Head of caudate nucleus (tissue), 42 donors: ENCODE data around the gene PRDM2.
"Not testable (repeated sequence)": the region's sequence is repeated elsewhere in the genome, so short reads cannot be mapped to it uniquely, and the experiment has no call there.

Experiments used
- DNase-seq, 42 donors: peaks; one replicate each; pipeline versions ENCODE4 v3.0.0 to v3.0.0-alpha.2; 2020 to 2021; ENCODE audit warnings: mixed read lengths in 7 of 42
- intact Hi-C: fragments of 100-400 bp; cut with DNase I; formaldehyde crosslinking; loops from one replicate; pipeline ENCODE4 v1.15.0; 2022

The PRDM2 gene

GRCh38 chr1:13693094-13693493 lies 6.9 kb upstream of the PRDM2 start:
- DNase-seq, intact Hi-C loops: not testable (repeated sequence)

DNA sequence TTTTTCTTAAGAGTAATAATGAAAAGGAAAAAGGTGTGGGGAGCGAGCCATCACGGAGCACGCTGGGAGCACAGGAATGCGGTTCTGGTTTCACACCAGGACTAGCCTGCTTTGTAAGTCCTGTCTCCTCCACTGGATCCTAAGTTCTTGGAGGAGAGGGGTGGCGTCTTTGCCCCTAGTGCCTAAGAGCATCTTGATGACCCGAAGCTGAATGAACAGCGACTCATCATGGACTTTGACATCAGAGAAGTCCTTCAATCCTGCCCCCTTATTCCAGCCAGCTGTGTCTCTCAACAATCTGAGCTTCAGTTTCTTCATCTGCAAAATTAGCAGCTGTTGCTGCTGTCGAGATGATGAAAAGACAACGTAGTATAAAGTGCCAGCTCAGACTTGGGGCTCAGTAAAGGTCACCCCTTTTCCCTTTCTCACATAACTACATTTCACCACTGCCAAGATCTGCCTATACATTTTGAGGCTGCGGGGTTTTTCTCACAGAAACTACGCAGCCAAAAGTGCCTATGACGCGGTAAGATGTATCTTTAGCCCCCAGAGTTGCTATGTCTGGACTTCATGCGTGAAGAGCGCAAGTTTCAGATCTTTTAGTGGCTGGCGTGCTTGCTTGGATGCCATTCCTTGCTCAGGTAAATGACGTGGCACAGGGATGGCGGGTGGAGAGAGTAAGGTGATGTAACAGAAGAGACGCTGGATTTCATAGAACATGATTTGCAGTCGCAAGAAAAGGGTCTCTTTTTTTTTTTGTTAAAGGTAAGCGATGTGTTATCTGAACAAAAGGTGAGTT lies 4.9 kb upstream of the PRDM2 start:
- intact Hi-C loops: no loop called here
- no peak for DNase-seq

DNA sequence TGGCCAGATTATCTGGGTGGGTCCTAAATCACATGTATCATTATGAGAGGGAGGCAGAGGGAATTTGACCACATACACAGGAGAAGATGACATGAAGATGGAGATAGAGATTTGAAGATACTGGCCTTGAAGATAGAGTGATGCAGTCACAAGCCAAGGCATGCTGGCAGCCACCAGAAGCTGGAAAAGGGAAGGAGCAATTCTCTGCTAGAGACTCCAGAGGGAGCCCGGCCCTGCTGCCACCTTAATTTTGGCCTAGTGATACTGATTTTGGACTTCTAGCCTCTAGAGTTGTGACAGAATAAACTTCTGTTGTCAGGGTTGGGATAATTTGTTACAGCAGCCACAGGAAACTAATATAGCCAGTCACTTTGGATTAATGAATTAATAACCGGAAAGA lies 2.2 kb upstream of the PRDM2 start:
- DNase-seq: no peak
- intact Hi-C loops: no loop called here

GRCh38 chr1:13699510-13699909 lies 478 bp upstream of the PRDM2 start:
- intact Hi-C loops: no loop called here
- peak in 1 of 42 donors; percentile 3 for DNase-seq

- DNase-seq: peak; percentile 32 to 83 (median 64)
- intact Hi-C loops: loop anchor here (5.0 kb wide), 1 partner anchor 47 kb away; no protein-coding TSS in a partner anchor
Measured at GRCh38 chr1:13700521-13701270, 708 bp downstream of the PRDM2 start.

DNA sequence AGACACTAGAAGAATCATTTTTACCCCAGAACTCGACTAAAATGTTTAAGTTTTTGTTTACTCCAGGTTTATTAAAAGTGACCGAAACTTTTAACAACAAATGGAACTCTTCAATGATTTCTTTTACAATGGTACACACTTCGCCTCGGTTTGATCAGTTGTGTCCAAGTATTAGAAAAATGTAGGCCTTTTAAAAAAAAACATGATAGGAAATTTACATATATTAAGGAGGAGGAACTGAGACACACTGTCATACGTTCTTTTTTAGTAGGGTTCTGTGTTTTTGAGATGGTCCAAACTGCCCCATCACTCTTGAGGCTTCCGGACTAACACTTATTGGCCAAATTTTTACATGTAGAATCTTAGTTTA lies 1.3 kb downstream of the PRDM2 start:
- DNase-seq: no peak
- intact Hi-C loops: loop anchor here (5.0 kb wide), 1 partner anchor 46 kb away; no protein-coding TSS in a partner anchor

GRCh38 chr1:13702425-13703127 lies 2.6 kb downstream of the PRDM2 start:
- no peak for DNase-seq
- intact Hi-C loops: loop anchor here (5.0 kb wide), 1 partner anchor 45 kb away; no protein-coding TSS in a partner anchor

DNA sequence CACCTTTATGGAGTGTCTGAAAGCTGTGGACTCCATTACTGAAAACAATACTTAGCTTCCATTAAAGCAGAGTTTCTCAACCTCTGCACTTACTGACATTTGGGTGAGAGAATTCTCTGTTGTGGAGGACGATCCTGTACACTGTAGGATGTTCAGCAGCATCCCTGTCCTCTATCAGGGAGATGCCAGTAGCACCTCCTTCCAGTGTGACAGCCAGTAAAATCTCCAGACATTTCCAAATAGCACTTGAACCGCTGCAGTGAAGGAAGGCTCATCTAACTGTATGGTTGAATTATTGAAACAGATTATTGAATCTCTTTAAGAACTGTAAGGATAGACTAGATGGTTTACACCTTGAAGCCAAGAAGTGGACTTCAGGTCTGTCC lies 3.1 kb downstream of the PRDM2 start:
- intact Hi-C loops: loop anchor here (5.0 kb wide), 1 partner anchor 44 kb away; no protein-coding TSS in a partner anchor
- no peak for DNase-seq

DNA sequence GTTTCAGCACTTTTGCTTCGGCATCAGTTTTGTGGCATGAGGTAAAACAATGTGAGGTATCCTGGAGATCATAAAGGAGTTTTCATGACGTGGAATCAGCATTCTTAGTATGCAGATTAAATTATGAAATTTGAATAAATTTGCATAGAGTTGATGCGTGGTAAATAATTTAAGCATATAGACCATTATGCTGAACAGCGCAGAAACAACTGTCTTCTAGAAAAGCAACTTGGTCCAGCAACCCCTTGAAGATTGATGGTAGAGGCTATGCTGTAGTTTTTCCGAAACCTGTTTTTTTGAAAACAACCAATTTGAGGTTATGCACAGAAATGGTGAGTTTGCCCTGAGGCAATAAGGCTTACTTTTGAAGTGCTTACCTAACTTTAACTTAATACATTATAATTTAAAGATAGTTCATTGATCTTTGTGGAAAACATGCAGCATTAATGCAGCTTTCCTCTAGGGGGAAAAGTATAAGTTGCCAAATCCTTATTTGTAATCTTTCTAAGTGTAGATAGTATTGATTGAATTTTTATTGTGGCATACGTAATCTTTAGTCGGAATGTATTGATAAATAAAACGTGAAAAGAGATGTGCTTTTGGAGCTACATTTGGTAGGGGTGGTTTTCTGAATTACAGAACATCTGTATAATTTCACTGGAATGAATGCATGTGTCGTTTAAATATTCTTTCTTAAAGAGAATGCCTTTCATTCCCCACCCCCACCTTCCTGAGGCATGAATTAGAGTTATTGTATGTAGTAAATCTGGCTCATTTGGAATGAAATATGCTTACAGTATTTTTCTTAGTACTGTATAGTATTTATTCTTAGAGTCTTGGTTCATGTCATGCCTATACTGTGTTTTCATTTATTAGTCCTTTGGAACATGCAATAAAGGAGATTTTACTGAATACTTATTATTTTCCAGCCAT lies 3.8 kb downstream of the PRDM2 start:
- DNase-seq: no peak
- intact Hi-C loops: loop anchor here (5.0 kb wide), 1 partner anchor 43 kb away; no protein-coding TSS in a partner anchor

GRCh38 chr1:13706046-13706445 lies 6.1 kb downstream of the PRDM2 start:
- DNase-seq: no peak
- intact Hi-C loops: no loop called here

DNA sequence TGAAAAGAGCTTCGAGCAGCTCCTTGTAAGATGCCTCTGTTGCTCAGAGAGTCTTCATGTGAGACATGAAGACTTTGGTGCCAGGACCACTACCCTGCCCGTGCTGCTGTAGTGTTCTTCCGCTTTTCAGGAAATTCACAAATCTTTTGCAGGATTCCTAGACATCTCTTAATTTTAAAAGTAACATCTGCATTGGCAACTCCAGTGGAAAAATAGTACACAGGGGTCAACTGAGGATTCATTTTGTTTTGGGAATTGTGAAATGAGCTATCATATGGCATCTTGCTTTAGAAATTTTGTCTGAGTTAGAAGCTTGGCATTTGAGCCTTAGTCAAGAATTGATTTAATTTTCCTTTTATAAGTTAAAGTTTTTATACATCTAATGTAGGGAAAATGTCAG lies 7.2 kb downstream of the PRDM2 start:
- intact Hi-C loops: no loop called here
- no peak for DNase-seq

GRCh38 chr1:13708380-13708982 lies 8.5 kb downstream of the PRDM2 start:
- intact Hi-C loops: no loop called here
- DNase-seq: no peak

- intact Hi-C loops: no loop called here
- no peak for DNase-seq
Measured at GRCh38 chr1:13710086-13710485, 10.1 kb downstream of the PRDM2 start.

GRCh38 chr1:13714851-13715250 lies 14.9 kb downstream of the PRDM2 start:
- no peak for DNase-seq
- intact Hi-C loops: no loop called here

- DNase-seq, intact Hi-C loops: not testable (repeated sequence)
Measured at GRCh38 chr1:13715616-13716287, 15.8 kb downstream of the PRDM2 start.

DNA sequence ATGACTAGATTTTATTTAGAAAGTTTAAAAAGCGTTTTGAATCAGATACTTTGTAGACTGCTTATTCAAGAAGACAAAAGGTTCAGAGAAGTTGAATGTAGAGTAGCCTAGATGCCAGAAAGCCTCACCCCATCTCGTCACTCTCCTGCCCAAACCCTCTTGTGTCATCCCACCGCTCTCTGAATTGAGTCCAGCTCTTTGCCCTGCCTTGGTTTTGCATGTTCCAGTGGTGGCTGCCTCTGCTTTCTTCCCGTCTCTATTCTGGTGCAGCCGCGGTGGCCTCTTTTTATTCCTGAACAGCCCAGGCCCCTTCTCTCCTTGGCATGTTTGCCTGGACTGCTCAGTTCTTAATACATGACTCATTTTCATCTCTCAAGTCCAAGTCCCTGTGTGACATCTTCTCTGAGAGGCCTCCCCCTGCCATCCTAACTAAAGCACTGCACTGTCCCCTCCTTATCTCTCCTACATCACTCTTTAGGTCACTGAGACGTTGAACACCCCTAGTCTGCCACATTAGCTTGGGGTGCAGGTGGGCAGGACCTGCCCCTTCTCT lies 22.9 kb downstream of the PRDM2 start:
- intact Hi-C loops: no loop called here
- DNase-seq: no peak

DNA sequence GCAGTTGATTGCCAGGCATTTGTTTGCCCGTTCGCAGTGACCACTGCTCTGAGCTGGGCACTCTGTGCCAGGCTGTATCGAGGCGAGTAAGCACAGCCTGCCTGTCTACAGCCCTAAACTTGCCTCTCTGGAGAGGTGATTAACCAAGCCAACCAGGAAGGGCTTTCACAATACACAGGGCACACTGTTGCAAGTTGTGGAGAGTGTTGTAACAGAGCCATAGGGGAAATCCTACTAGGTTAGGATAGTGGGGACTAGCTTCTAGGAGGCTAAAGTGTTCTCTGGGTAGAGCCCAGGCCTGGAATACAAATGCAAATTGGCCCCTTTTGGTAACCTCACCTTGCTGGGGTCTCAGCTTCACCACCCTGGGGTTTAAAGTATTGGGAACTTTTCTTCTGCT lies 23.8 kb downstream of the PRDM2 start:
- intact Hi-C loops: no loop called here
- DNase-seq: no peak
